ENCODE results near the gene SLC41A3.
A peak's percentile ranks its signal among the peaks of the same experiment; 100 is the strongest.

SLC41A3 gene

GRCh38 chr3:126026761-126027160 lies 57.2 kb downstream of the SLC41A3 start:
- no peak for DNase-seq (ENCODE audit: low spot score)

- DNase-seq (ENCODE audit: low spot score), result no peak
Measured at GRCh38 chr3:126026277-126026751, 57.6 kb downstream of the SLC41A3 start.

GRCh38 chr3:126025862-126026261 lies 58.1 kb downstream of the SLC41A3 start:
- no peak for DNase-seq (ENCODE audit: low spot score)

GRCh38 chr3:126025116-126025729 lies 58.7 kb downstream of the SLC41A3 start:
- DNase-seq (ENCODE audit: low spot score), result no peak

GRCh38 chr3:126024049-126024854 lies 59.7 kb downstream of the SLC41A3 start:
- no peak for DNase-seq (ENCODE audit: low spot score)

- no peak for DNase-seq (ENCODE audit: low spot score)
Measured at GRCh38 chr3:126023390-126023789, 60.5 kb downstream of the SLC41A3 start.

GRCh38 chr3:126022741-126023359 lies 61.1 kb downstream of the SLC41A3 start:
- no peak for DNase-seq (ENCODE audit: low spot score)

GRCh38 chr3:126021702-126022101 lies 62.2 kb downstream of the SLC41A3 start:
- no peak for DNase-seq (ENCODE audit: low spot score)

GRCh38 chr3:126021224-126021623 lies 62.7 kb downstream of the SLC41A3 start:
- DNase-seq (ENCODE audit: low spot score), result no peak

- DNase-seq (ENCODE audit: low spot score), result no peak
Measured at GRCh38 chr3:126019683-126020082, 64.2 kb downstream of the SLC41A3 start.

GRCh38 chr3:126018995-126019394 lies 64.9 kb downstream of the SLC41A3 start:
- DNase-seq (ENCODE audit: low spot score), result no peak

GRCh38 chr3:126018545-126018944 lies 65.4 kb downstream of the SLC41A3 start:
- no peak for DNase-seq (ENCODE audit: low spot score)

GRCh38 chr3:126017362-126017761 lies 66.6 kb downstream of the SLC41A3 start:
- DNase-seq (ENCODE audit: low spot score), result no peak

- no peak for DNase-seq (ENCODE audit: low spot score)
Measured at GRCh38 chr3:126016616-126017015, 67.3 kb downstream of the SLC41A3 start.

GRCh38 chr3:126015075-126015474 lies 68.8 kb downstream of the SLC41A3 start:
- no peak for DNase-seq (ENCODE audit: low spot score)

GRCh38 chr3:126014252-126014651 lies 69.7 kb downstream of the SLC41A3 start:
- DNase-seq (ENCODE audit: low spot score), result peak; percentile 56

GRCh38 chr3:126013751-126014156 lies 70.2 kb downstream of the SLC41A3 start:
- no peak for DNase-seq (ENCODE audit: low spot score)

GRCh38 chr3:126009181-126009580 lies 74.7 kb downstream of the SLC41A3 start:
- no peak for DNase-seq (ENCODE audit: low spot score)

- DNase-seq (ENCODE audit: low spot score), result no peak
Measured at GRCh38 chr3:126008219-126008618, 75.7 kb downstream of the SLC41A3 start.

GRCh38 chr3:126005951-126006350 lies 78.0 kb downstream of the SLC41A3 start:
- DNase-seq (ENCODE audit: low spot score), result peak; percentile 43

- DNase-seq (ENCODE audit: low spot score), result no peak
Measured at GRCh38 chr3:126004692-126005091, 79.2 kb downstream of the SLC41A3 start.

GRCh38 chr3:126004217-126004616 lies 79.7 kb downstream of the SLC41A3 start:
- DNase-seq (ENCODE audit: low spot score), result no peak
